HUDEP-2 (cell line): ENCODE data around the gene NOS1.
"Not testable (repeated sequence)": the region's sequence is repeated elsewhere in the genome, so short reads cannot be mapped to it uniquely, and the experiment has no call there.

Experiments
- DNase-seq, 76 experiments: peaks; one replicate each; lab custom pipeline; 2025; ENCODE audit not compliant: unreplicated experiment in 76 of 76; lab: John Stamatoyannopoulos, UW

The NOS1 gene

DNA sequence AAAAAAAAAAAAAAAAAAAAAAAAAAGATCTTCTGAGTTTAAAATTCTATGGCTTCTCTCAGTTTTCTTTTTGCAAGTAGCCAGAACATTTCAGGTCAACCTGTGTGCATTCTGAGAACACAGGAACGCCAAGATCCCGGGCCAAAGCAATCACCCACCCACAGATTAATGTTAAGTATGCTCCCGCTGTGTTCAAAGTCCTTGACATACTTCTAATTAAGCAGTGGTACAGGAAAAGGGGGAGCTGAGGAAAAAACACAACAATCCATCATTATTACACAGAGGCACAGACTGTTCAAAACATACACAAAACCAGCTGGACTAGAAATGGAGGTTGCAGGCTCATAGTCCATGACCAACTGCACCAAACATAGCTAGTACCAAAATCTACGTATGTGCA lies 174.0 kb downstream of the NOS1 start:
- DNase-seq = no peak

DNA sequence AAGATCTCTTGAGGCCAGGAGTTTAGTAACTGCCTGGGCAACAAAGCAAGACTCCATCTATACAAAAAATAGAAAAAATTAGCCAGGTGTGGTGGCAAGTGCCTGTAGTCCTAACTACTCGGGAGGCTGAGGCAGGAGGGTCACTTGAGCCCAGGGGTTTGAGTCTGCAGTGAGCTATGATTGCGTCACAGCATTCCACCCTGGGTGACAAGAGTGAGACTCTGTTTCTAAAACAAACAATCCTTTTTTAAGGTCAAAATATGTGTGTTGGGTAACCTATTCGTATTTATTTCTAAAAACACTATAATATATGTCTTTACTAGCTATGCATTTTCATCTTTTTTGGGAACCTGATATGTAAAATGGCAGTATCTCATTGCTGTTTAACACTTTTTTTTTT lies 178.6 kb downstream of the NOS1 start:
- DNase-seq = no peak

DNA sequence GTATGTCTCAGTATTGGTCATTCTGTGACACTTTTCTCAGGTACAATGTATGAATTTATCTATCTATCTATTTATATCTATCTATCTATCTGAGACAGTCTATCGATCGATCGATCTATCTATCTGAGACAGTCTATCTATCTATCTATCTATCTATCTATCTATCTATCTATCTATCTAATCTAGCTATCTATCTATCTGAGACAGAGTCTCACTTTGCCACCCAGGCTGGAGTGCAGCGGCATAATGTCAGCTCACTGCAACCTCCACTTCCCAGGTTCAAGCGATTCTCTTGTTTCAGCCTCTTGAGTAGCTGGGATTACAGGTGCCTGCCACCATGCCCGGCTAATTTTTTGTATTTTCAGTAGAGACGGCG lies 180.0 kb downstream of the NOS1 start:
- not testable (repeated sequence) for DNase-seq

DNA sequence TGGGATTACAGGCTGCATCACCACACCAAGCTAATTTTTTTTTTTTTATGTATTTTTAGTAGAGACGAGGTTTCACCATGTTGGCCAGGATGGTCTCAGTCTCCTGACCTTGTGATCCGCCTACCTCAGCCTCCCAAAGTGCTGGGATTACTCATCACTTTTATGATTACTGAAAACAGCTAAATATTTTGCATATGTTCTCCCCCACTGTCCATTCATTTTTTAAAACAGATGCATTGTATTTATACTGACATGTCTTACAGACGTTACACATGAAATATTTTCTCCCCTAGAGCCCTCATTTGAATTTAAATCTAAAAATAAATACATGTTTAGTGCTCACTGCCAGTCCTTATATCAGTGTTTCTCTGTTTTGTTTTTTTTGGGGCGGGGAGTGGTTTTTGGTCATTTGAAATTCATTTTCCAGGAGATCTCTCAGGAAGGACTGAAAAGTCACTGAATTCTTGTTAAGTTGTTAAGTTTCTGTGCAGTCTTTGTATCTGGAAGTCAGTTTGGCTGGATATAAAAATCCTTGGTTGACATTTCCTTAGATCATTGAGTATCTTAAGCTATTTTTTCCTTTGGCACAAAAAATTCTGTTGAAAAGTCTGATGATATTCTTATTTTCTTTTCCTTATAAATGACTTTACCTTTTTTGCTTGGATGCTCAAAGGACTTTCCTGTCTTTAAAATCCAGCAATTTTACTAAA lies 180.5 kb downstream of the NOS1 start:
- no peak for DNase-seq

DNA sequence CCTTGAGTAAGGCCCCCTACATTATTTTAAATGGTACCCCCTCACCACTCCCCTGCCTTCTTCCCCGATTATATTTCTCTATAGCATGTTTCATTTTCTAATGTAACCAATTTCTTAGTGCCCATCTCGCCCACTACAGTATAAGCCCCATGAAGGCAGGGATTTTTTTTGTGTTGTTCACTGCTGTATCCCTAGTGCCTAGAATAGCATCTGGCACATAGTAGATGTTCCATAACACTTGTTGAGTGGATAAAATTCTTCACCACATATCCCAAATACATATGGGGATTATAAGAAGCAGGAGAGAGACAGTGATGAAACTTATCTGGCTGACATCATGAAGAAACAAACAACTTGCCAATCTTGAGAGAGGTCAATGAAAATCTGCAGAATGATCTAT lies 182.7 kb downstream of the NOS1 start:
- DNase-seq = no peak

DNA sequence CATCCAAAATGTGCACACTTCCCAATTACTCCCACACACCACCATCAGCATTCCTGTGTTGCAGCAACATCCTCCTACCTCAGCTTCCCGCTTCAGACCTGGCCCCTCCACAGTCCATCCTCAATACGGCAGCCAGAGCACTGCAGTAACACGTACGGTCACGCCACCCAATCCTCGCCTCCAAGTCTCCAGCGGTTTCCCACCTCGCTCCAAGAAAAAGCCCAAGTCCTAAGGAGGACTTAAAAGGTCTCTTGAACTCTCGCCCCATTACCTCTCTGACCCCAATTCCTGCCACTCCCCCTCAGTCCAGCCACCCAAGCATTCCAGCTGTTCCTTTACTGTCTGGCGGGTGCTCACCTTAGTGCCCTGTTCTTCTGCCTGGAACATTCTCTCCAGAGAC lies 183.1 kb downstream of the NOS1 start:
- no peak for DNase-seq

DNA sequence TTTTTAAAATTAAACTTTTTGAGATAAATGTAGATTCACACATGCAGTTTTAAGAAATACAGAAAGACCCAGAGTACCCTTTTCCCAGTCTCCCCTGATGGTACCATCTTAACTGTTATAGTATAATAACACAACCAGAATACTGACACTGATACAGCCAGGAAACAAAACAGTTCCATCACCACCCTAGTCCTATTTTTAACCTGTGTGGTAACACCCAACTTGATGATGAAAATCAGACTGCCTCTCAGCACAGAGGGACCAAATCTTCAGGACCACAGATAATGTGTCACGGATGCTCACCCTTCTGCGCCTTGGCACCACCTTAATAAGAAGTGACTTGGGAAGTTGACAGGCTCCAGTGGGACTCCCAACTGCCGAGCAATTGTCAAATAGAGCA lies 189.3 kb downstream of the NOS1 start:
- DNase-seq = no peak

DNA sequence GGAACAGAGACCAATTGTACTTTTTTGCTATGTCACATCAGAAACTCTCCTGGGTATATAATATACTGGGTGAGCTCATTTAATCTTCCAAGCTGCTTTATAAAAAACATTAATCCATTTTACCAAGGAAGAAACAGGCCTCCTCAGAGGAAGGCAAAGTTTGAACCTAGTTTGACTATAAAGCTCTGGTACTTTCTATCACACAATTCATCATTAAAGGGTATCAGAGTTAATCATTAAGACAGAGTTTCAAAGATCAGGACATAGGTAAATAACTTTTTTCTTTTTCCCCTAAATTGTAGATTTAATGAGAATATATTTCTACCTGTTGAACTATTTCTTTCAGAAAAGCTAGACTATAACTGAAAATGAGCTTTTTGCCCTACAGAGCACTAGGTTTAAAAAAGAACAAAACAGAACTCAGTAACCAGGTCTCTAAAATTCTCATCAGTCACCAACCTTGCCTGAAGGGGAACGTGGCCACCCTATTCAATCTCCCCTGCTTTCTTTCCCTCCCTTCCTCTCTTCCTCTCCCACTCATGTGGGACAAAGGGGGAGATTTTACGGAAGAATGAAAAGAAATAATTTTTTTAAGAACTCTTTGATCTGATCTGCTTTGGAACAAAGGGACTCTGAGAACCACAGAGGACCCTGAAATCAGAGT lies 189.8 kb downstream of the NOS1 start:
- DNase-seq = no peak

DNA sequence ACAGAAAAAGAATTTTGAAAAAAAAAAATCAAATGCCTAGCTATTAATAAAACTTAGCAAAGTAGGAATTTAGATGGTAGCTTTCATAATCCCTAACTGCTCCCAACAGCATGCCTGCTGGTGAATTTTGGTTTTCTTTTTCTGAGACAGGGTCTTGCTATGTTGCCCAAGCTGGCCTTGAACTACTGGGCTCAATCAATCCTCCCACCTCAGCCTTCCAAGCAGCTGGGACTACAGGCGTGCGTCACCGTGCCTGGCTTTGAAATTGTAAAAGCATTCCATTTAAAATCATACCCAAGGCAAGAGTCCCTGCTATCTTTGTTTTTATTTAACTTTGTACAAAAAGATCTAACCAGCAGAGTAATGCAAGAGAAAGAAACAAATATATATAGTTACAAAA lies 191.9 kb downstream of the NOS1 start:
- DNase-seq = no peak

DNA sequence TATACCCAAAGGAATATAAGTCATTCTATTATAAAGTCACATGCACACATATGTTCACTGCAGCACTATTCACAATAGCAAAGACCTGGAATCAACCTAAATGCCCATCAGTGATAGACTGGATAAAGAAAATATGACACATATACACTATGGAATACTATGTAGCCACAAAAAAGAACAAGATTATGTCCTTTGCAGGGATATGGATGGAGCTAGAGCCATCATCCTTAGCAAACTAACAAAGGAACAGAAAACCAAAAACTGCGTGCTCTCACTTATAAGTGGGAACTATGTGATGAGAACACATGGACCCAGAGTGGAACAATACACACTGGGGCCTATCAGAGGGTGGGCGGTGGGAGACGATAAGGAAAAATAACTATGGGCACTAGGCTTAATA lies 192.4 kb downstream of the NOS1 start:
- DNase-seq = no peak

DNA sequence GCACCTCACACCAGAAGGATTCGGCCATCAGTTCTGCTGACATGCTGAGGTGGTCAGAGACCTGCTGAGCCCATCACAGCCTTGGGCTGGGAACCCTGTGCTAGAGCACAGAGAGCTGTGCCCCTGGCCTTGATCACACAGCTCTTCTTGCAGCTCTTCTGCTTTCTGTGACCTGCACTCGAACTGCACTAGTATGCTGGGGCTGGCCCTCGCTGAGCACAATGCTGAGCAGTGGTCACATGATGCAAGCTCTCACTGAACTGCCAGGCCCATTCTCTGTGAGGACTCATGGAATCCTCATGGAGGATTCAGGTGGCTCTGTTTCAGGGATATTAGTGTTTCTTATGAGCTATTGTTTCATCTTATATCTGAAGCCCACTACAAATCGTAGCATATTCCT lies 193.7 kb downstream of the NOS1 start:
- DNase-seq = no peak

DNA sequence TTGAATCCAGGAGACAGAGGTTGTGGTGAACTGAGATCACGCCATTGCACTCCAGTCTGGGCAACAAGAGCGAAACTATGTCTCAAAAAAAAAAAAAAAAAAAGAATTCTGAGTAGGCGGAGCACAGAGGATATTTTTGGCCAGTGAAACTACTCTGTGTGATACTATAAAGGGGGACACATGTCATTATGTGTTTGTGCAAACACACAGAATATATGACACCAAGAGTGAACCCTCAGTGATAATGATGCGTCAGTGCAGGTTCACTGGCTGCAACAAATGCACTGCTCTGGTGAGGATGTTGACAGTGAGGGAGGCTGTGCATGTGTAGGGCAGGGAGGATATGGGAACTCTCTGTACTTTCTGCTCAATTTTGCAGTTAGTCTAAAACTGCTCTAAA lies 195.3 kb downstream of the NOS1 start:
- no peak for DNase-seq

DNA sequence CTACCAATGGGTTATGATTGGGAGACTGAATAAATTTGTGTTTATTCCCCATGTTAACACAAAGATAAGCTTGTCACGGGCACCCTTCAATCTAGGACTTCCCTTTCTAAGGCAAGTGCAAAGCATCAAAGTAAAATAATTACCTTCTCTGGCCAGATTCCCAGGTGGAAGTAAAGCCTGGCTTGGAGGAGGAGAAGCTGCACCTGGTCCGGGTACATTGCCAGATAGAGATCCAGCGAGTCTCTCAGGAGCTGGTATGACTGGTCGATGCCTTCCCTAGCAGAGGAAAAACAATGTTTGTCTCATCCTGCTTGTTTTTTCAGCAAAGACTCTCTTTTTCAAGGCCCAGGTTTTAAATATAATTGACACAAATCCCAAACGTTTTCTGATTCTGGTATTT lies 196.1 kb downstream of the NOS1 start:
- DNase-seq = no peak

DNA sequence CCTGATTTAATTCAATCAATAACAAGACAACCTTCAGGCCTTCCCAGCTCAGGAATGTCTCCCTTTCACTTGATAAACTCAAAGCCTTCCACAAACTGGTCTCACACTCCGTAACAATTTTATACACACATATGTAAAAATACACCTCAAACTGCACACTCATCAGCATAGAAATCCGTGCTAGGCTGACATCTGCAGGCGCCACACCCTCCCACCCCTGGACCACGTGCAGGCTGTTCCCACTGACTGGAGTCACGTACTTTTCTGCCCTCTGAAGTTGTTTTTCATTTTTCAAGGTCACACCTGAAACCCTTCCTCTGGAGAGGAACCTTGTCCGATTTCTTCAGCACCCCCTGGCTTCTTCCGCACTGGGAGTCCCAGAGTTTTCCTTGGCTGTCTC lies 198.8 kb downstream of the NOS1 start:
- DNase-seq = no peak

DNA sequence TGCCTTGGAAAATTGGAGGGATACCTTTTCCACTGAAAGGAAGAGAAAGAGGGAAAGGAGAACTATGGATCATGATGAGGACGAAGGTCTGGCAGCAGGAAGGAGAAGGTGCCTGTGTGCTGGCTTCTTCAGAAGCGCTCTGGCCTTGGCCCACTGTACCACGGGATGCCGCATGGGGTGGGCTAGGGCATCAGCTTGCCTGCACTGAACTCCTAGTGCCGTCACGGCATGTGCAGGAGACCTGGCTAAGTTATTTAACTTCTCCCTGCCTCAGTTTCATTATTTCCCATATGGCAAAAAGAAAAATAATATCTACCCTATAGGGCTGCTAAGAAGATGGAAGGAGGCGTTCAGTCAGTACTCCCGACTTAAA lies 199.3 kb downstream of the NOS1 start:
- no peak for DNase-seq

DNA sequence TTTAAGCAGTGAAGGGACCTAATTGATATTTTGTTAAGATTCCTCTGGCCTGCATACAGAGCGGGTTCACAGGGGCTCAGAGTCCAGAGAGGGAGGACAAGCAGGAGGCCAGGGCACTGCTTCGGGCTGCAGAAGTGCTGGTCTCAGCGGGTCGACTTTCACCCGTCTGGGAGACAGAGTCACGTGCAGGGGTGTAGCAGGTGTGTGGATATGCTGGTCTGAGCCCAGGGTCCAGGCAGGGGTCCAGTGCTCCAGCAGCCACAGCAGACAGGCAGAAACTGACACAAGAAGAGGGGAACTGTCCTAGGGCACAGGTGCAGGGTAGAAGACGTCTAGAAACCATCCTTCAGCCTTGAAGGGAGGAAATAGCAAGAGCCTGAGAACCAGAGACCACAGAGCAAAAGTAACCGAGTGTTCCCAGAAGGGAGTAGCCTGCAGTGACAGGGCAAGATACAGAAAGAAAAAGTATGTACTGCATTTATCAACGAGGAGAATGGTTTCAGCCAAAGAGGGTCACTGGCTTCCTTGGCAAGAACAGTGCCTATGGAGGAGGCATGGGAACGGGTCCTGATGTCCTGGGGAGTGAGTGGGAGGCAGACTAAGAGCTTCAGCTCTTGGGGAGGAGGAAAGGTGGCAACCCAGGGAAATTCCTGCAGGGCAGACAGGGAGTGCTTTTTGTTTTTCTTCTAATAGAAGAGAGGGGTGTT lies 199.8 kb downstream of the NOS1 start:
- DNase-seq = no peak

DNA sequence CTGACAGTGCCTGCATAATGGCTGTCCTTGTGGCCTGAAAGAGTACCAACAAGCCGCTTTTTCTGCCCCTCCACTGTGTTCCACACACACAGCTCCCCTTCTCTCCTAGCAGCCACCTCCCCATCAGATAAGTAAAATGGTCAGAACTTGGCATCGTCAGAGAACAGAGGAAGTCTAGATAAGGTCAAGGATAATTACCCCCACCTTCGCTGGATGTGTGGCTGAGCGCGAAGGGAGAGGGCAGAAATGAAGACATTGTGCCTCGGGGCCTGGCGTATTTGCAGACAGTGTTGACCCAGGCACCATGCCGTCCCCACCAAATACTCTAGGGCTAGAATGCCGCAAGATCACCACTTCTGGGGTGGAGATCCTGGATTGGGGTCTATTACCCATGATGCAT lies 201.8 kb downstream of the NOS1 start:
- no peak for DNase-seq

DNA sequence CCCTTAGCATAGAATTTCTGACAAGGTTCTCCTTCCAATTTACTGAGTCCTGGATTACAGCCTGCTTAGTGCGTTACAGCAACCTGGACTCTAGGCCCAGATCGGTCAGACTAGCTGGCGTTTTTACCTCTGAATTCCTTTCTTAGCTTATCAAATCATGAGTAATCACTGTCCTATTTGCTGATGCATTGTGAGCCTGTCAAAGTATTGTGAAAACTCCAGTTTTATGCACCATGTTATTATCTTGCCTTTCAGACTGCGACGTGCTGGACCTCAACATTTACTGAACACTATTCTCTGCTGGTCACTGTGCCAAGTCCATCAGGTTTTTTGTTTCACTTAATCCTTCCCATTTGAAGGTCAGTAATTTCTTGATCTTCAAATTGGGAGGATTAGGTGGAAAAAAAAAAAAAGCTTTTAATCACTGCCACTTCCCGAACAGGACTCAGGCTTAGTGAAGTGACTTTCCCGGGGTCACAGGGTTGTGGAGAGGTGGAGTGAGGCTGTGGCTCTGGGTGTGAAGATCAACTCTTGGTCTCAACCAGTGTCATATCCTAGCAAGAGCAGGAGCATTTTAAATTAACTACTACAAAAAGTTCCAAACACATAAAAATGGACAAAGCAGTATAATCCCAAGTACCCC lies 202.4 kb downstream of the NOS1 start:
- DNase-seq = no peak
